Astrocyte of the spinal cord (primary cell): ENCODE measurements around the gene MRPL34.
A peak's percentile ranks its signal among the peaks of the same experiment; 100 is the strongest.

Source experiments
- DNase-seq: peaks from one replicate; pipeline ENCODE4 v3.0.0; 2011; ENCODE audit warnings: low read depth, low spot score
- H3K4me3 ChIP-seq: 2 replicates; pipeline ENCODE4 v1.5.1; 2011; ENCODE audit warnings: low read depth, mild to moderate bottlenecking, low read length, moderate library complexity
- in situ Hi-C: cut with HindIII; loops from 2 replicates; pipeline ENCODE4 v1.10.0; 2017; ENCODE audit warnings: low sequenced_read_pairs
- TF ChIP-seq, protein P1 (sequence below): IDR thresholded peaks from 2 replicates; pipeline ENCODE4 v1.5.1; 2012; ENCODE audit warnings: low read depth, mild to moderate bottlenecking, low read length, inconsistent platforms

Gene MRPL34

GRCh38 chr19:17336872-17337674, 31.4 kb downstream of the MRPL34 start, which contains the start of gene GTPBP3:
TSS of gene GTPBP3 (plus strand) at chr19:17337553. CDS start at chr19:17337612, 59 bp downstream.
- TF ChIP-seq, protein P1, sequence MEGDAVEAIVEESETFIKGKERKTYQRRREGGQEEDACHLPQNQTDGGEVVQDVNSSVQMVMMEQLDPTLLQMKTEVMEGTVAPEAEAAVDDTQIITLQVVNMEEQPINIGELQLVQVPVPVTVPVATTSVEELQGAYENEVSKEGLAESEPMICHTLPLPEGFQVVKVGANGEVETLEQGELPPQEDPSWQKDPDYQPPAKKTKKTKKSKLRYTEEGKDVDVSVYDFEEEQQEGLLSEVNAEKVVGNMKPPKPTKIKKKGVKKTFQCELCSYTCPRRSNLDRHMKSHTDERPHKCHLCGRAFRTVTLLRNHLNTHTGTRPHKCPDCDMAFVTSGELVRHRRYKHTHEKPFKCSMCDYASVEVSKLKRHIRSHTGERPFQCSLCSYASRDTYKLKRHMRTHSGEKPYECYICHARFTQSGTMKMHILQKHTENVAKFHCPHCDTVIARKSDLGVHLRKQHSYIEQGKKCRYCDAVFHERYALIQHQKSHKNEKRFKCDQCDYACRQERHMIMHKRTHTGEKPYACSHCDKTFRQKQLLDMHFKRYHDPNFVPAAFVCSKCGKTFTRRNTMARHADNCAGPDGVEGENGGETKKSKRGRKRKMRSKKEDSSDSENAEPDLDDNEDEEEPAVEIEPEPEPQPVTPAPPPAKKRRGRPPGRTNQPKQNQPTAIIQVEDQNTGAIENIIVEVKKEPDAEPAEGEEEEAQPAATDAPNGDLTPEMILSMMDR, result no peak
- in situ Hi-C loops, result no loop called here
- H3K4me3 ChIP-seq, result peak within 1 kb of the TSS; percentile 81
- DNase-seq, result peak; percentile 99

- TF ChIP-seq, protein P1, result no peak
- no peak for DNase-seq
- H3K4me3 ChIP-seq, result peak overlapping the region; percentile 81
- in situ Hi-C loops, result no loop called here
Observed at GRCh38 chr19:17337675-17338432, 32.2 kb downstream of the MRPL34 start.

GRCh38 chr19:17338433-17339078, 32.9 kb downstream of the MRPL34 start:
- TF ChIP-seq, protein P1, result no peak
- DNase-seq, result no peak
- in situ Hi-C loops, result no loop called here
- H3K4me3 ChIP-seq, result peak overlapping the region; percentile 81

GRCh38 chr19:17339088-17339741, 33.5 kb downstream of the MRPL34 start:
- no peak overlapping the region for H3K4me3 ChIP-seq
- TF ChIP-seq, protein P1, result no peak
- no peak for DNase-seq
- in situ Hi-C loops, result no loop called here

- no peak for DNase-seq
- no peak overlapping the region for H3K4me3 ChIP-seq
- TF ChIP-seq, protein P1, result no peak
- in situ Hi-C loops, result no loop called here
Observed at GRCh38 chr19:17340302-17340870, 34.7 kb downstream of the MRPL34 start.
